ENCODE data around the gene RBP3.
A peak's percentile ranks its signal among the peaks of the same experiment; 100 is the strongest.

RBP3 gene

GRCh38 chr10:47339186-47339735, 8.9 kb upstream of the RBP3 start:
- no peak for DNase-seq

- no peak for DNase-seq
Observed at GRCh38 chr10:47339759-47340607, 8.2 kb upstream of the RBP3 start.

GRCh38 chr10:47340608-47341170, 7.5 kb upstream of the RBP3 start:
- peak; percentile 84 for DNase-seq

GRCh38 chr10:47344996-47345870, 2.9 kb upstream of the RBP3 start:
- DNase-seq: no peak

- no peak for DNase-seq
Observed at GRCh38 chr10:47346581-47347302, 1.4 kb upstream of the RBP3 start.

- DNase-seq: no peak
Observed at GRCh38 chr10:47347303-47347675, 874 bp upstream of the RBP3 start.

GRCh38 chr10:47348661-47349470, 703 bp downstream of the RBP3 start:
- DNase-seq: no peak

- DNase-seq: no peak
Observed at GRCh38 chr10:47349516-47349915, 1.4 kb downstream of the RBP3 start.

GRCh38 chr10:47349941-47350371, 1.8 kb downstream of the RBP3 start:
- no peak for DNase-seq

GRCh38 chr10:47350671-47351640, 2.8 kb downstream of the RBP3 start:
- DNase-seq: no peak

GRCh38 chr10:47351899-47352815, 4.0 kb downstream of the RBP3 start:
- no peak for DNase-seq

- DNase-seq: no peak
Observed at GRCh38 chr10:47353351-47353750, 5.2 kb downstream of the RBP3 start.

GRCh38 chr10:47354165-47354564, 6.0 kb downstream of the RBP3 start:
- no peak for DNase-seq

GRCh38 chr10:47354900-47355299, 6.7 kb downstream of the RBP3 start:
- no peak for DNase-seq

GRCh38 chr10:47356708-47357107, 8.5 kb downstream of the RBP3 start:
- no peak for DNase-seq

GRCh38 chr10:47357131-47357582, 9.0 kb downstream of the RBP3 start:
- DNase-seq: no peak

GRCh38 chr10:47357911-47358310, 9.7 kb downstream of the RBP3 start:
- DNase-seq: no peak

GRCh38 chr10:47358457-47358856, 10.3 kb downstream of the RBP3 start:
- DNase-seq: no peak

GRCh38 chr10:47359101-47359500, 10.9 kb downstream of the RBP3 start:
- no peak for DNase-seq
